Activated CD4-positive, CD25-positive, alpha-beta regulatory T cell treated with anti-CD3 and anti-CD28 coated beads, Interleukin-2, amount 50 U/mL, for 16 hours (primary cell): ENCODE measurements around the gene LGI4.

Experiments
- DNase-seq: peaks from one replicate; pipeline ENCODE4 v3.0.0-alpha.2; 2020; ENCODE audit warnings: low read depth, low spot score

The LGI4 gene

DNA sequence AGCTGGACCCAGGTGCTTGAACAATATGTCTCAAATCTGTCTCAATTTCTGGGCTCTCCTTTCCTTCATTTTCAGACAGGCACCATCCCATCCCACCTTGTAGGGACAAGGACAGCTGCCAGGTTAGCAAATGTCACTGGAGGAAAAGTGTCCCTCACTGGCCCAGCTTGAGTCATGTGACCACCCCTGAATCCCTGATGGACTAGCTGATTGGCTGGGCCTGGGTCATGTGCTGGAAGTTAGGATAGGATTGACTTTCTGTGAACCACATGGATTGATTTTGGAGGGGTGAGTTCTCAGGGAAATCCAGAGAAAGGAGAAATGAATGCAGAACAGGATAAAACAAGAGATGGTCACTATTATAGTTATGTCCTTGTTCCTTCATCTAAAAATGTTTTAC, 47.5 kb downstream of the LGI4 start:
- DNase-seq = no peak

- DNase-seq = no peak
Measured at GRCh38 chr19:35086455-35086854, 48.4 kb downstream of the LGI4 start.

- no peak for DNase-seq
Measured at GRCh38 chr19:35085947-35086346, 48.9 kb downstream of the LGI4 start.

- DNase-seq = no peak
Measured at GRCh38 chr19:35084509-35084762, 50.4 kb downstream of the LGI4 start.

GRCh38 chr19:35083691-35084508, 51.0 kb downstream of the LGI4 start:
- DNase-seq = no peak

DNA sequence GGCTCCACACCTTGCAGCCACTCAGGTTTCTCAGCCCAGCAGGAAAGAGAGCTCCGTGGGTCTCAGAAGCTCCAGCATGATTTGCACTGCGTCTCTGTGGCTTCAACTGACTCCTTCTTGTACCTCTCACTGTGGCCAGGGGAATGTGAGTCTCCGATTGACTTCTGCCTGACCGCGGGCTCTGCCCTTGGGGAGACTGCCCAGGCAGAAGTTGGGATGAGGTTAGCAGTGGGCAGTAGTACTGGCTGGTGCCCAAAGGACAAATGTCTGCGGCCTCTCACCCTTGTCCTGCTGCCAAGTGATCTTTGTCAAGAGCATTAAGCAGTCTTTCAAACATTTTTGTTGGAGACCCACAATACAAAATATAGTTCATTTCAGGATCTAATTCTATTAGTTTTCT, 53.7 kb downstream of the LGI4 start:
- no peak for DNase-seq

DNA sequence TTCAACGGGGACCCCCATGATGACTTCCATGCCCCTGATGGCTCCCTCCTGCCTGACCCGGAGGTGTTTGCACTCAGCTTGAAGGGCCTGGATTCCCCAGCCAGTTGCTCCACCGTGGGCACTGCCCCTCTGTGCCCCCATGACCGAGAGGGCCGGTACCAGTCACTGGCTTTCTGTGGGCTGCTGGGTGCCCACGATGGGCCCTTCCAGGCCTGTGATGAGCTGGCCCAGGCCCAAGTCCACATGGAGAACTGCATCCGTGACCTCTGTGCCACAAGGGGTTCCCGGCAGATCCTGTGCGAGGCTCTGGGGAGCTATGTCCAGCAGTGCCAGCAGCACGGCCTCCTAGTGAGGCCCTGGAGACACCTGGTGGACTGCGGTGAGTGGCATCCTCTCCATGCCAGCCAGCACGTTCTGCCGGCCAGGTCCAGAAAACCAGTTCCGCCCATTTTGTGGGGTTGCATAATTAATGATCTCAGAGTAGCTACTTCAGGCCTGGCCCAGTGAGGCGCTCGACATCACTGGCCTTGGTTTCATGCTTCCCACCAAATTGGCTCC, 54.2 kb downstream of the LGI4 start:
- no peak for DNase-seq

- no peak for DNase-seq
Measured at GRCh38 chr19:35079826-35080225, 55.0 kb downstream of the LGI4 start.

DNA sequence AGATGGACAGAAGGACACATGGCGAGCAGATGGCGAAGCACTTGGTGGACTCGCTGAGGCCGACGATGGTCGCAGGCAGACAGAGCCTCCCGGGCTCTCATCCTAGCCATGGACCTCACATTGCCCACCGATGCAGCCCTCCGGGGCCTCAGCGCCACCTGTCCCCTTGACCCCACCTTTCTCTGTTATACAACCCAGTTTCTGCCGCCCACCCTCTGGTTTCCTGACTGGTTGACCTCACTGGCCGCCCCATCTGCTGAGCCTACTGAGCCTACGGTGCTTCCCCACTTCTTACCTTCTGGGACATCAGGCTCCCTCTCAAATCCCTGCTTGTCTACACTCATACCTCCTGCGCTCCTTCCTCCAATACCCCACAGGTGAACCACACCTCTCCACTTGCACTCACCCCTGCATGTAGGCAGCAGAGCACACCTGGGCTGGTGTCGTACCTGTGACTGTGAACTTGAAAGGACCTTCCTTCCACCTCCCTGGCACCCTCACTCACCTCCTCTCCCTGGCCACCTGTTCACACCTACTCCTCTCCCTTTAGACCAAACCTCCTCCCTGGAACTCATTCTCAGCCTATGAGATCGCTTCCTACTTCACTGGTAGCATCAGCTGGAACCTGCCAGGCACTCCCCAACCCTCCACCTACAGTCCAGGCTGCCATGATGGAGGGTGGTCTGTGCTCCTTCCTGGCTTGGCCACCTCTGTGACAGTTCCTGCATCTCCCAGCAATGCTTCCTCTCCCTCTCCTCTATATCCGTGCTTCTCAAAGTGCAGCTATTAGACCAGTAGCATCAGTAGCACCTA, 57.2 kb downstream of the LGI4 start:
- no peak for DNase-seq

GRCh38 chr19:35076657-35077056, 58.2 kb downstream of the LGI4 start:
- DNase-seq = no peak

GRCh38 chr19:35076026-35076370, 58.9 kb downstream of the LGI4 start:
- DNase-seq = no peak

DNA sequence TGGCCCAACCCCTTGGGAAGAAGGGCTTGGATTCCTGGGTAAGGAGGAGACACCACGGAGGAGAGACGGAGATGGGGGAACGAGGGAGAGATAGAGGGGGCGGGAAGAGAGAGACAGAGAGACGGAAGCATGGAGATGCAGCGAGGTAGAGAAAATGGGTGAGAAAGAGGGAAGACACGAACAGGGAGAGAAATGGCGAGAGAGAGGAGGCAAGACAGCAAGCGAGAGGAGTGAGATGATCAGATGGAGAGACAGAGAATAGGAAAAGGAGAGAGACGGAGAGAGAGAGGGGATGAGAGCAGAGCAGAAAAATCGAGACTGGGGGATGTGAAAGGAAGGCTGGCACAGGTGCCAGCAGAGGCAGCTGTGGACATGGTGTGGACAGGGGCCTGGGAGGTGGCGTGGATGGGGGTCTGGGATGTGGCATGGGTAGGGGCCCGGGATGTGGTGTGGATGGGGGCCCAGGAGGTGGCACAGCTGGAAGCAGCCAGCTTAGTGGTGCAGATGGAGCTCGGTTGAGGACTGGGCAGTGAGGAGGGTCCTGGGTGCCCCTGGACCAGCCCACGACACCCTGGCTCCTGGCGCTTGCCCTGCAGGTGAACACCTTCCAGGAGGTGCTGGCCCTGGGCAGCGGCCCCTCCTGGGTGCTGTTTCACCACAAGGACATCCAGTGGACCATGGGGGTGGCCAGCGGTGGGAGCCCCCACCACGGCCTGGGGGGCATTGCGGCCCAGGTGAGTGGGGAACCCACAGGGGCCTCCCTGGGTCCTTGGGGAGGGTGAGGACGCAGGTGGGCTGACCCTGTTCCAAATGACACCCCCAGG, 59.4 kb downstream of the LGI4 start:
- DNase-seq = no peak
